RWPE2 (cell line): ENCODE data around the gene PLPP1.
"Not testable (repeated sequence)": the region's sequence is repeated elsewhere in the genome, so short reads cannot be mapped to it uniquely, and the experiment has no call there.

Experiments
- ATAC-seq: fragments of 200-7000 bp; cut with Tn5 transposase; 3 replicates; pipeline ENCODE4 v1.9.1; 2021; ENCODE audit warnings: low read depth
- DNase-seq: peaks from one replicate; pipeline ENCODE4 v3.0.0-alpha.2; 2020; ENCODE audit warnings: low spot score
- H3K27ac ChIP-seq: fragments of 450-650 bp; 2 replicates; pipeline ENCODE4 v1.5.1; 2017; ENCODE audit warnings: mild to moderate bottlenecking; ENCODE audit not compliant: poor library complexity, severe bottlenecking
- H3K27me3 ChIP-seq: fragments of 250-450 bp; sonication (Bioruptor Pico); 2 replicates; pipeline ENCODE4 v1.5.1; 2021; ENCODE audit warnings: mild to moderate bottlenecking, moderate library complexity; ENCODE audit not compliant: insufficient read depth, poor library complexity, severe bottlenecking
- H3K36me3 ChIP-seq: fragments of 250-450 bp; sonication (Bioruptor Pico); 2 replicates; pipeline ENCODE4 v1.5.1; 2020; ENCODE audit warnings: low read depth, mild to moderate bottlenecking, moderate library complexity
- H3K4me1 ChIP-seq: fragments of 250-450 bp; sonication (Bioruptor Pico); 2 replicates; pipeline ENCODE4 v1.5.1; 2021; ENCODE audit warnings: mild to moderate bottlenecking, moderate library complexity; ENCODE audit not compliant: insufficient read depth, poor library complexity, severe bottlenecking
- H3K4me3 ChIP-seq: fragments of 250-450 bp; sonication (Bioruptor Pico); 2 replicates; pipeline ENCODE4 v1.5.1; 2021; ENCODE audit warnings: mild to moderate bottlenecking, moderate library complexity; ENCODE audit not compliant: severe bottlenecking
- H3K9me3 ChIP-seq: fragments of 250-450 bp; sonication (Bioruptor Pico); 2 replicates; pipeline ENCODE4 v1.5.1; 2021; ENCODE audit warnings: mild to moderate bottlenecking, moderate library complexity; ENCODE audit not compliant: severe bottlenecking
- TF ChIP-seq, protein P1 (sequence below): fragments of 450-650 bp; IDR thresholded peaks from one replicate; pipeline ENCODE4 v1.5.1; 2017; ENCODE audit warnings: mild to moderate bottlenecking, moderate library complexity; ENCODE audit not compliant: poor library complexity, severe bottlenecking

The PLPP1 gene

DNA sequence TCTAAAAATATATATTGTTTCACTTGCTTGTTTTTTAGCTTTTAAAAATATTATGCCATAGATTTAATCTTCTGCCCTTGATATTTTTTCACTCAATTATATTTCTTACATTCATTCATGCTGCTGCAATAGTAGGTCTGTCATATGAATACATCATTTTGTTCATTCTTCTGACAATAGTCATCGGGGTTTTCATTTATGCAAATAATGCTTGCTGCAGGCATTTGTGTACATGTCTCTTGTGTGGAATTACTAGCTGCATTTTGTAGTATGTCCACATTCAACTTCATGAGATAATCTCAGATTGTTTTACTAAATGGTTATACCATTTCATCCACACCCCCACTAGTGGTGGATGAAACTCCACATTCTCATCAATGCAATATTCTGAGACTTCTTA is 5.3 kb upstream of the PLPP1 start:
- DNase-seq (no peak), ATAC-seq (peak; percentile 47; the same call in 2 of the 3 replicates)
- Histone ChIP-seq H3K4me1 (peaks cover 4% of the 10 kb centered on the region), H3K4me3 (no peak overlapping the region), H3K27ac (no peak overlapping the region), H3K9me3 (no peaks in the 10 kb centered on the region), H3K36me3 (no peaks in the 10 kb centered on the region), H3K27me3 (no peaks in the 10 kb centered on the region)
- TF ChIP-seq, protein P1, sequence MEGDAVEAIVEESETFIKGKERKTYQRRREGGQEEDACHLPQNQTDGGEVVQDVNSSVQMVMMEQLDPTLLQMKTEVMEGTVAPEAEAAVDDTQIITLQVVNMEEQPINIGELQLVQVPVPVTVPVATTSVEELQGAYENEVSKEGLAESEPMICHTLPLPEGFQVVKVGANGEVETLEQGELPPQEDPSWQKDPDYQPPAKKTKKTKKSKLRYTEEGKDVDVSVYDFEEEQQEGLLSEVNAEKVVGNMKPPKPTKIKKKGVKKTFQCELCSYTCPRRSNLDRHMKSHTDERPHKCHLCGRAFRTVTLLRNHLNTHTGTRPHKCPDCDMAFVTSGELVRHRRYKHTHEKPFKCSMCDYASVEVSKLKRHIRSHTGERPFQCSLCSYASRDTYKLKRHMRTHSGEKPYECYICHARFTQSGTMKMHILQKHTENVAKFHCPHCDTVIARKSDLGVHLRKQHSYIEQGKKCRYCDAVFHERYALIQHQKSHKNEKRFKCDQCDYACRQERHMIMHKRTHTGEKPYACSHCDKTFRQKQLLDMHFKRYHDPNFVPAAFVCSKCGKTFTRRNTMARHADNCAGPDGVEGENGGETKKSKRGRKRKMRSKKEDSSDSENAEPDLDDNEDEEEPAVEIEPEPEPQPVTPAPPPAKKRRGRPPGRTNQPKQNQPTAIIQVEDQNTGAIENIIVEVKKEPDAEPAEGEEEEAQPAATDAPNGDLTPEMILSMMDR = no peak

DNA sequence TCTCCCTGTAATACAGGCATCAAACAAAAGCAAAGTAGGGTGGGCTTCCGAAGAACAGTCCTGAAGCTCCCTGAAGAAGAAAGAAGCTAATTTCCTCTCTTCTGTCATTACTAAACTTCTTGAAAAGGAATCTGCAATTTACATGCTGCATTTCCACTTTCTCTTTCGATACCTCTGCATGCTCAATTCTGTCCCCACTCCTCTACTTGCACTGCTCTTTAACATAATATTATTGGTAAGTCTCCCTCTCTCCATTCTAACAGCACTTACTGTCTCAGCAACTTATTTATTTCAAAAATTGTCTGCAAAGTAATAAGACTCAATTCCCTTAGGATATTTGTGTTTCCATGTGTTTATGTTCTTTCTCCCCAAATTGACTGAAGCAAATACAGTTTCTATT is 3.9 kb upstream of the PLPP1 start:
- H3K27ac ChIP-seq = no peak overlapping the region
- no peaks in the 10 kb centered on the region for H3K27me3 ChIP-seq
- no peak for ATAC-seq
- TF ChIP-seq, protein P1 = no peak
- no peak for DNase-seq
- H3K36me3 ChIP-seq = no peaks in the 10 kb centered on the region
- peaks cover 4% of the 10 kb centered on the region for H3K4me1 ChIP-seq
- no peaks in the 10 kb centered on the region for H3K9me3 ChIP-seq
- H3K4me3 ChIP-seq = no peak overlapping the region

DNA sequence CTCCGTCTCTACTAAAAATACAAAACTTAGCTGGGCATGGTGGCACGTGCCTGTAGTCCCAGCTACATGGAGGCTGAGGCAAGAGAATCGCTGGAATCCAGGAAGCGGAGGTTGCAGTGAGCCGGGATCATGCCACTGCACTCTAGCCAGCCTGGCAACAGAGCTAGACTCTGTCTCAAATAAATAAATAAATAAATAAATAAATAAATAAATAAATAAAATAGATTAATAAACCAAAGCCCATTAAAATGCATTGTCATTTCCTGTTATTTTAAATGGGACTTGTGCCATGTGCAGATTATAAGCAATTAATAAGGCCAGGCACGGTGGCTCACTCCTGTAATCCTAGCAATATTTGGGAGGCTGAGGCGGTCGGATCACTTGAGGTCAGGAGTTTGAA is 2.6 kb upstream of the PLPP1 start:
- H3K27ac ChIP-seq, ATAC-seq, H3K36me3 ChIP-seq, H3K27me3 ChIP-seq, H3K4me3 ChIP-seq, DNase-seq, H3K4me1 ChIP-seq, H3K9me3 ChIP-seq: not testable (repeated sequence)

DNA sequence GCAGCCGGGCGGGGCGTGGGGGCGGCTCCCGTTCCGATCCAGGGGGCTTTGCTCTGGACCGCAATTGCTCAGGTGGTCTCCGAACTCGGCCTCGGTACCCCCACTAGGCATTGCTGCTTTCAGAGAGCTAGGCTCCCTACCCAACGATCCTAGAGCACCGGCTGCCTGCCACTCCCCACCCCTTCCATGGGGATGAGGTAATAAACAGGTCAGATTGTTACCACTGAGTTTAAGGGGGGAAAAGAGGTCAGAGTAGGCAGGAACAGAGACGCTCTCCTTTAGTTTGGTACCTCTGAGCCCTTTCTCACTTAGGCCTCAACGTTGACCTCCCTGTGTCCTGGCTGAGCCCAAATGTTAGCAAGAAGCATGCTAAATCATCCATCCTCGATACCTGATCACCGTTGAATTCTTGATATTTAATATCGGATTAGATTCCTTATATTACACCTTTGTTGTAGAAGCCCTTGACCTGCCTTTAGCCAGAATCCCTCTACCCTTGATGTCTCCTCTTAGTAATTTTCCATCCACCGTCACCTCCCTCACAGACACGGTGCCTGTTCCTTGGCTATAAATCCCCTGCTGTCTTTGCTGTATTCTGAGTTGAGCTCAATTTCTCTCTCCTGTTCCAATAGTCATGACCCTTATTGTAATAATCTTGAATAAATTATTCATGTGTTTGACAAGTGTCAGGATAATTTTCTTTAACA is 588 bp upstream of the PLPP1 start:
- Histone ChIP-seq H3K4me1 (peaks cover 4% of the 10 kb centered on the region), H3K9me3 (no peaks in the 10 kb centered on the region), H3K4me3 (peak overlapping the region; percentile 57), H3K27ac (peak overlapping the region; percentile 40), H3K36me3 (no peaks in the 10 kb centered on the region), H3K27me3 (no peaks in the 10 kb centered on the region)
- peak; percentile 15 for ATAC-seq
- no peak for DNase-seq
- TF ChIP-seq, protein P1 = no peak

DNA sequence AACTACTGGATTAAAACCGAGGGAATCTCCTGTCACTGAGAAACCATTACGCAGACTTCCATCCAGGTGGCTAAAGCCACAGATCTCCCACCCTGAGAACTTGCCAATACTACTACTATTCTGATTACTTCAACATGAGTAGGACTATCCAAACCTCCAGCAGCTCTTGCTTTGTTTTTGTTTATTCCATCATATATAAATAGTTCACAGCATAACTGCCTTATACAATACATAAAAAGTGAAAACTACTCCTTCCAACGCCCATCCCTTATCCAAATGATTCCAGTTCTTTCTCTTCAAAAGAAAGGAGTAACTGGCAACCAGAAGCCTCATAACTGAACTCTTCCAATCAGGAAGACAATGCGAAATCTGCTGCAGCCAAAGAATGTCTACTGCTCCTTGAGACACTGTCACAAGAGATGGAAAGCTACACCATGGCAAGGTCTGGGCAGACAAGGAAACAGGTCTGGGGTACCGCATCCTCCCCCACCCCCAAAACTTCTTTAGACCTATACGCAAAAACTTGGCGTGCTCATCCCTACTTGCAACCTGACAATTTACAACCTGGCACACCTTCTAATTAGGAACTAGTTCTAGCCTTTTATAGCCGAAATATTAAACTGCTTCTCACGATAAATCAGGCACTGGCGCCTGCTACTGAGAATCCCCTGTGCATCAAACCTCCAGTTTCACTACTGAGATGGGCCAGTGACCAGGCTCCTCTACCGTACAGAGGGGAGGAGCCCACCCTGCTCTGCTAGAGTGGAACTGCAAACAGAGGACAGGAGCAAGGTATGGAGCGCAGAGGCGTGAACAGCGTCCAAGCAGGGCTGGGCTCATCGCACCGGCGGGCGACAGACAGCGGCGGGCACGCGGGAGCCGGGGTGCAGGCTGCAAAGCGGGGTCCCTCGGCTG is 986 bp downstream of the PLPP1 start:
- Histone ChIP-seq H3K9me3 (no peaks in the 10 kb centered on the region), H3K4me3 (peak overlapping the region; percentile 57), H3K4me1 (peaks cover 4% of the 10 kb centered on the region), H3K36me3 (no peaks in the 10 kb centered on the region), H3K27ac (peak overlapping the region; percentile 40), H3K27me3 (no peaks in the 10 kb centered on the region)
- no peak for DNase-seq
- TF ChIP-seq, protein P1 = no peak
- peak; percentile 54 for ATAC-seq
